CD4-positive, alpha-beta T cell treated with Interleukin-10 for 1 hour (primary cell): ENCODE data around the gene ZNF662.
"Not testable (repeated sequence)": the region's sequence is repeated elsewhere in the genome, so short reads cannot be mapped to it uniquely, and the experiment has no call there.

Source experiments
- DNase-seq: peaks from one replicate; pipeline ENCODE4 v3.0.0-alpha.2; 2020

The ZNF662 gene

DNA sequence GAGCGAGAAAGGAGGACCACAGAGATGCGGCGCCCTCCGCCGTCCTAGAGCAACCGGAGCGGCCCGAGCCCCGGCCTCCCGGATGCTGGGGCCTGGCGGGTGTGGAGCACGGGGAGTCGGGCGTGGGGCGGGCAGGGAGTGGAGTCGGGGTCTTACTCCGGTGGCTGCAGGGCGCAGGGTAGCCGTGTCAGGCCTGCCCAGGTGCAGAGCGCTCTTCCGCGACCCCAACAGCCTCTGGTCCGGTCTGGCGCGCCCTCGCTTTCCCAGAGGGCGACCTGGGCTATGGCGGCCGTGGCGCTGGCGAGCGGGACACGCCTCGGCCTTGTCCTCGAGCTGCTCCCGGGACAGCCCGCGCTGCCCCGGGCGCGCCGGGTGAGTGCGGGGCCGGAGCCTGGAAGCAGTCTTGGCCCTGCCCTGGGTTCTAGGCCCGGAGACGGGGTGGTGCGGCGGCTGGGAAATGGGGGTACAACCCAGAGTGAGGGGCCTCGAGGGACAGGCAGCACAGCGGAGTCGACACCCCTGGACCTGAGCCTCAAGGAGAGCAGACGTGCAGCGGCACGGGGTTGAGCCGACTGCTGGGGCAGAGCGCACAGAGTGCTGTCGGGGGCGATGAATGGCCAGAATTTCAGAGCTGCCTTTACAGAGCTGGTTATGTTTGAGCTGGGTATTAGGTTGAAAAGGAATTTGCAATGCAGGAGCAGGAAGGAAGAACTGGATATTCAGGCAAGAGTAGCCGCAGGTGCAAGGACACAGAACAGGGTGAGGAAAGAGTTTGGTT, at the start of gene ZNF662:
Gene ZNF662, plus strand, starts transcription at position 73 of the 778 bp plus-strand sequence. CDS start 1,973 bp downstream, outside the sequence.
- peak; percentile 3 for DNase-seq

DNA sequence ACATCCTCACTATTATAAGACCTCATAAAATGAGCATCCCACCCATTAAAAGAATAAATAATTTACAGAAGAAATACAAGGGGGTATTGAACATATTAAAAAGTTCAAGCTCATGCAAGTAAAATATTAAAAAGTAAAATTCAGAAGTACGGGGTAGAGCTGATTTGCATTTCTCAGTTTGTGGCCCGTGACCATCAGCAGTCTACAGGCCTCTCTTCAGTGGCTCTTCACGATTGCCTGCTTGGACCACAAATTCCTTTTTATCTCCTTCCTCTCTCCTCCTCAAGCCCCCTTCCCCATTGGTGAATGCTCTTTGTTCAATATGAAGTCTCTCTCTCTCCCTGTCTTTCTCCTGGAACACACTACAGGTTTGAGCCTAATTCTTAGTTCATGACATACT, 49.4 kb upstream of the ZNF662 start:
- no peak for DNase-seq

DNA sequence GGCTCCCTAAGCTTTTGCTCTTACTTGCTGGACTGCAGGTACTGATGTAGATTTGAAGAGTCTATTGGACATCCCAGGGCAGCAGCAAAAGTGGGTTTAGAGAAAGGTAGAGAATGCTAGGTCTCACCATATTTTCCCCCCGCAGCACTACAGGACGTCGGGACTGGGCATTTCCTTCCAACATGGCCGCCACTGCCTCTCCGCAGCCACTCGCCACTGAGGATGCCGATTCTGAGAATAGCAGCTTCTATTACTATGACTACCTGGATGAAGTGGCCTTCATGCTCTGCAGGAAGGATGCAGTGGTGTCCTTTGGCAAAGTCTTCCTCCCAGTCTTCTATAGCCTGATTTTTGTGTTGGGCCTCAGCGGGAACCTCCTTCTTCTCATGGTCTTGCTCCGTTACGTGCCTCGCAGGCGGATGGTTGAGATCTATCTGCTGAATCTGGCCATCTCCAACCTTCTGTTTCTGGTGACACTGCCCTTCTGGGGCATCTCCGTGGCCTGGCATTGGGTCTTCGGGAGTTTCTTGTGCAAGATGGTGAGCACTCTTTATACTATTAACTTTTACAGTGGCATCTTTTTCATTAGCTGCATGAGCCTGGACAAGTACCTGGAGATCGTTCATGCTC, 41.5 kb upstream of the ZNF662 start:
- no peak for DNase-seq

DNA sequence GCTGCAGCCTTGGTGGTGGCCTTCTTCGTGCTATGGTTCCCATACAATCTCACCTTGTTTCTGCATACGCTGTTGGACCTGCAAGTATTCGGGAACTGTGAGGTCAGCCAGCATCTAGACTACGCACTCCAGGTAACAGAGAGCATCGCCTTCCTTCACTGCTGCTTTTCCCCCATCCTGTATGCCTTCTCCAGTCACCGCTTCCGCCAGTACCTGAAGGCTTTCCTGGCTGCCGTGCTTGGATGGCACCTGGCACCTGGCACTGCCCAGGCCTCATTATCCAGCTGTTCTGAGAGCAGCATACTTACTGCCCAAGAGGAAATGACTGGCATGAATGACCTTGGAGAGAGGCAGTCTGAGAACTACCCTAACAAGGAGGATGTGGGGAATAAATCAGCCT, 40.7 kb upstream of the ZNF662 start:
- DNase-seq, result no peak

DNA sequence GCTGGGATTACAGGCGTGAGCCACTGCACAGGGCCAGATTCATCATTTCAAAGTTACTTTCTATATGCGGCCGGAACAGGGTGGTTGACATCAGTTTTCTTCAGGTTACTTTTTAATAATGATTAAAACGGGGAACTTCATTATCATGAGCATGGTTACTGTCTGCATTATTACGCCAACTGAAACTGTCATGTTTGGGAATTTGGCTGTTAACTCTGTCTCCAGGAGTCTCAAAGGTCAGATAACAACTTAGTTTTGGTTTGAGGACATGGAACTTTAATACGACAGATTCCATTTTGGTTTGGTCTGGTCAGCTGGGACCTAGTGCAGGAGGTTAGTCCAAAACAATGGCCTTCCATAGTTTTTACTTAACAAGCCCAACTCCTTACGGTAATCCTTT, 38.8 kb upstream of the ZNF662 start:
- DNase-seq, result no peak

DNA sequence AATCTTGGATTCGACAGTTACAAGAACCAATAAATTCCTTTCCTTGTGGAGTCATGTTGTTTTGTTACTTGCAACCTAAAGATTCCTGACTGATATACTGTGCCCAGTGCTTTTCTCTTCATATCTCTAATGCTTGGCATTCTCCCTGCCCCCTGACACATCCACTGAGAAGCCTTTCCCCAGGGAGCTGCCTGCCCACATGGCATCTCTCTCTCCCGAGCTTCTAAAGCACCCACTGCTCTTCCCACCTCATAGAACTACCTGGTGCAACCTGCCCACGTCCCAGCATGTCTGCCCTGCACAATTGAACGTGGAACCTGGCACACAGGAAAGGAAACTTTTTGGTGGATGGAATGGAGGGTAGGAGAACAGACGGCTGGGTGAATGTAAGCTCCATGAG, 37.1 kb upstream of the ZNF662 start:
- no peak for DNase-seq

DNA sequence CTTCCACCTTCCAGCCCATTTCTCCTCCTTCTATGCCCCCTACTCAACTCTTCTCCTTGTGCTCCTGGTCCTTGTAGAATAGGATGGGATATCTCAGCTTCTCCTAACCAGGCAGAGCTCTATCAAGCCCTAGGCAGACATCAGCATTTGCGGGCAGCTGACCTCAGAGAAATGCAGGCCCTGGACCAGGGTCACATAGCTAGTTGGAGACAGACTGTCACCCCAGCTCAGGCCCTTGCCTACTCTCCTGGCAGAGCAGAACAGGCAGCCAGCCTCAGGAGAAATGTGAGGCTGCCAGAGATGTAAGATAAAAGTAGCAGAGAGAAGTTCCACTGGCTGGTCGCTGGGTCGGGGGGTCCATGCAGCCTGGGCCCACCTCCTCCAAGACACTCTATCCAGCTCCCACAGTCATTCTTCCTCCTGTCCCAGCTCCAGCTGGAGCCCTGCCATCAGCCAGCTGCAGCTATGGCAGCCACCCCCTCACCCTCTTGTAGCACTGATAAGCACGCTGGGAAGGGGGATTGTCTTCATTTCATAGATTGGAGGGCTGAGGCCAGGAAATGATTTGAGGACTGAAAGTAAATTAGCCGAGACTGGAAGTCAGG, 34.2 kb upstream of the ZNF662 start:
- no peak for DNase-seq

DNA sequence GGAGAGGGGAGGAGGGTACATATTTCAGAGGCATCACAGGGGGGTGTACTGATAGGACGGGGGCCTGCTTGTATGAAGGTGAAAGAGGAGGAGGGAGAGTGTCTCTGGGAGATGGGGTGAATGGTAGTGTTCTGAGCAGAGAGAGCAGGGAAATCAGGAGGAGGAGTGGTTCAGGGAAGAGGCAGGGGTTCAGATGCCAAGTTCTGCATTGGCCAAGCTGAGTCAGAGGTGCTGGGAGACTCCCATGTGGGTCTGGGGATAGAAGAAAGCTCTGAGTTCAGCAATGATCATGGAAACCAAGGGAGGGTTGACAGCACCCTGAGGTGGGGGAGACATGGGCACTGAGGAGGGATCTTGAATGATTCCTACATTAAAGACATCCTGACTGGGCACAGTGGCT, 33.2 kb upstream of the ZNF662 start:
- DNase-seq, result no peak

DNA sequence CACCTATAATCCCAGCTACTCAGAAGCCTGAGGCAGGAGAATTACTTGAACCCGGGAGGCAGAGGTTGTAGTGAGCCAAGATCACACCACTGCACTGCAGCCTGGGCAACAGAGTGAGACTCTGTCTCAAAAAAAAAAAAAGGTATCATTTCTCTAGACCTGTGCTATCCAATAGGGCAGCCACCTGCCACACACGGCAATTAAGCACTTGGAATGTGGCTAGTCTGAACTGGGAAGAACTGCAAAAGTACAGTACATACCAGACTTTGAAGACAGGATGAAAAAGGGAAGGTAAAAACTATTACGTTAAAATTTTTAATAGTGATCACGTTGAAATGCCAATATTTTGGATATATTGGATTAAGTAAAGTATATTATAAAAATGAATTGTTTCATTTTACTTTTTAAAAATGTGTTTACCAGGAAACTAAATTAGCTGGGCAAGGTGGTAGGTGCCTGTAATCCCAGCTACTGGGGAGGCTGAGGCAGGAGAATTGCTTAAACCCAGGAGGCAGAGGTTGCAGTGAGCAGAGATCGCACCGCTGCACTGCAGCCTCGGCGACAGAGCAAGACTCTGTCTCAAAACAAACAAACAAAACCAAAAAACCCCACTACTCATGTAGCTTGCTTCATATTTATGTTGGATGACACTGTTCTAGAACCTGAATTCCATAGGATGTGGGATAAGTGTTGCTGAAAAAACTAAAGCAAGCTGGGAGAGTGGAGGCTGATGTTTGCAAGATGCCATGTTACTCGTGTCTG, 32.5 kb upstream of the ZNF662 start:
- no peak for DNase-seq

DNA sequence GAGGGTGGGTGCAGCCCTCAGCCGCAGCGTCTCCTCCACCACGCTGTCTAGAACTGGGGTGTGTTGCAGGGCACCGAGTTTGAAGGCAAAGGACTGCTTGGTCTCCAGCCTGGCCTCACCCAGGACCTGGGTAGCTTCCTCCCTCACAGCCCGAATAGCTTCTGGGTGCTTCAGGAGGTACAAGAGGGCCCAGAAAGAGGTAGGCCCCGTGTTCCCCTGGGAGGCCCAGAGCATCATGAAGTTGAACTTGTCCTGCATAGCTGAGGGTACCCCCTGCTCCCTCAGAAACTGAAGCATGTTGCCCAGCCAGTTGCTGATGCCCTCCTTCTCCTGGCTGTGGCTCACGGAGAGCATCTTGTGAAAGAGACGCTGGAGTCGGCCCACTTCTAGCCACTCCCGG, 31.2 kb upstream of the ZNF662 start:
- no peak for DNase-seq

DNA sequence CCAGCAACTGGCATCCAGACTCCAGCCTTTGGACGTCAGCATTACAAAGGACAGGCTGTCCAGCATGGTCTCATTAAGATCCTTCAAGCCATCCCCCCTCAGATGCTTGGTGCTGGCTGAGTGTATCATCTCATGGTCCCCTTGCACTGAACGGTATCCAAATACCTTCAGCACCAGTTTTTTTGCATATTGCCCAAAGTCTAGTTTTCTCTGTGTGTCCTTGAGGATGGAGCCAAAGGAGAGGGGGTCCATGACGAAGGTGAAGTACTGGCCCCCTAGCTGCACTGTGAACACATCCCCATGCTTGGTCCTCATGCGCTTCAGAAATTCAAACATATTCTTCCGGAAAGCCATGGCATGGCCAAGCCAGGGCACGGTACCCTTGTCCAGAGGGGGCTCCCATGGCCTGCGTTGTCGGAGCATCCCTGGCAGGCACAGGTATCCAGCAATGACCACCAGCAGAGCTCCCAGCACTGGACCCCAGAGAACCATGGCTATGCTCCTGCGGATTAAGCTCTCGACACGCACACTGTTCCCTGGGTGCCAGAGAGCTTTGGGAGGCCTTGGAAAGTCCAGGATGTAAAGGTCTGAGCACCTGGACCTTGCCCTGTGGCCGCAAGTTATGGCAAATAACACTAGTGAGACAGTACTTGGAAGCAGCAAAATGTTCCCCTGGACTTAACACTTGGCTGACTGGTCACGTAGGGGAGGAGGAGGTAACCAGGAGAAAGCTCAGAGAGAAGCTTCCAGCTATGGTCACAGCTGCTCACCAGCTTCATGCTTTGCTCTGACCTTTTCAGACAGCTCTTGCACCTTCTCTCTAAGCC, 30.4 kb upstream of the ZNF662 start, which contains the start of gene CYP8B1:
Gene CYP8B1, minus strand, starts transcription at position 555 of the 827 bp plus-strand sequence. Its CDS starts 63 bp downstream, at position 492.
- no peak for DNase-seq

DNA sequence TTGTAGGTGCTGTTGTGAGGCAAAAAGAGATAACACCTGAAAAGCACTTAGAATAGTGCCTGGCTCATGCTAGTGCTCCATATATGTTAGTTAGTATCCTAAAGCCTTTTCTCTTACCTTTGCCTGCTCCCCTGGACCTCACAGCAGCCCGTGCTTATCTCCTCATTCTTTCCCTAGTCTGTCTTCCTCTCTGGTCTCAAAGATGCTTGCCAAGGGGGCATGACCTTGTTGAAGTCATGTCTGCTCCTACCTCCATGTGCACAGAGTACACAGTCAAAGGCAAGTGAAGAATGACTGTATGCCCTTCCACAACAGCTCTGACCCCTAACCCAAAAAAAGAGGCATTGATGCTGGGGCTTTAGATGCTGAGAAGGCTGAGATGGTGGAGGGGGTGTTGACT, 29.5 kb upstream of the ZNF662 start:
- DNase-seq, result no peak

DNA sequence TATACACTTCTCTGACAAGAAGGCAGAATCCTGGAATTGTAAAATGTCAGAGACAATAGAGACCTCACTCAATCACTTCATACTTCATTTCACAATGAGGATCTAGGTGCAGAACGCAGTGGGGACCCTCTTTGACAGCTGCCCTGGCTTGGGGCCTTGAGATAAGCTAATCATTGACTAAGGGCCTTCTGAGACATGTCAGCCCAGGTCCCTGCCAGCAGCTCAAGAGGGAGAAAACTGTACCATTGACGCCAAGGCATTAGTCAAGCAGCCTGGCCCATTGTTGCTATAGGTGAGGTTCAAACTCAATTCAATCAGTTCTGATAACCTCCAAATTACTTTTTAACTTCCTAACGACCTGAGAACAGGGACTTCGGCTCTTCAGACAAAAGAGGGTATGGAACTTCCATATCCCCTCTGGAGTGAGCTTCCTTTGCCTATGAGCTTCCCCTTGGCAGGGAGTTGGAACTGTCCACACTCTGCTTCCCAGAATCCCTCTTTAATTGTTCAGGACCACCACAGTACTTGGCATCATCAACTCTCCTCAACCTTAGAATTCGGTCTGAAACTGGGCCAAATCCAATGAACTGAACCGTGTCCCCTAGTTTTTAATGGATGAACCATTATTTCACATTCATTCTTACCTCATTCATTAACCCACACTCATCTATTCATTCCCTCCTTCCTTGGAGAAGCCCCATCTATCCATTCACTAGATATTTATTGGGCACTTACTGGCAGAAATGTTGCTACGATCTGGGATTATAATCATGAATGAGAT, 28.8 kb upstream of the ZNF662 start:
- no peak for DNase-seq

DNA sequence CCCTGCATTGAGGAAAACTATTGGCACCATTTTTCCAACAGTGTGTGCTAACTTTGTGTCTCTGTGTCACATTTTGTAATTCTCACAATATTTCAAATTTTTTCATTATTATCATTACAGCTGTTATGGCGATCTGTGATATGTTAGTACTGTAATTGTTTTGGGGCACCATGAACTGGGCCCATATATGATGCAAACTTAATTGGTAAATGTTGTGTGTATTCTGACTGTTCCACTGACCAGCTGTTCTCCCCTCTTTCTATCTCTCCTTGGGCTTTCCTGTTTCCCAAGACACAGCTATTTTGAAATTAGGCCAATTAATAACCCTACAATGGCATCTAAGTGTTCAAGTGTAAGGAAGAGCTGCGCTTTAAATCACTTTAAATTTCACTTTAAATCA, 28.1 kb upstream of the ZNF662 start:
- DNase-seq, result no peak

DNA sequence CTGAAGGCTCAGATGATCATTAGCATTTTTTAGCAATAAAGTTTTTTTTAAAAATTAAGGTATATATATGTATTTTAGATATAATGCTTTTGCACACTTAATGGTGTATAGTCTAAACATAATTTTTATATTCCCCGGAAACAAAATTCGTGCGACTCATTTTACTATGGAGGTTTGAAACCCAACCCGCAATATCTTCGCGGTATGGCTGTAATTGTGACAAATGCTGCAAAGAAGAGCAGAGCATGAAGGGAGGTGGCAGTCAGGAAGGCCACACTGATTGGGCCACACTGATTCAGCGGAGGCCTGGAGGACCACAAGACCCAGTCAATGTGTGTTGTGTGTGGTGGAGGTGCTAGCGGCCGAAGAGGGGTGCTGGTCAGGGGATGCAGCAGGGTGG, 25.8 kb upstream of the ZNF662 start:
- DNase-seq, result no peak

DNA sequence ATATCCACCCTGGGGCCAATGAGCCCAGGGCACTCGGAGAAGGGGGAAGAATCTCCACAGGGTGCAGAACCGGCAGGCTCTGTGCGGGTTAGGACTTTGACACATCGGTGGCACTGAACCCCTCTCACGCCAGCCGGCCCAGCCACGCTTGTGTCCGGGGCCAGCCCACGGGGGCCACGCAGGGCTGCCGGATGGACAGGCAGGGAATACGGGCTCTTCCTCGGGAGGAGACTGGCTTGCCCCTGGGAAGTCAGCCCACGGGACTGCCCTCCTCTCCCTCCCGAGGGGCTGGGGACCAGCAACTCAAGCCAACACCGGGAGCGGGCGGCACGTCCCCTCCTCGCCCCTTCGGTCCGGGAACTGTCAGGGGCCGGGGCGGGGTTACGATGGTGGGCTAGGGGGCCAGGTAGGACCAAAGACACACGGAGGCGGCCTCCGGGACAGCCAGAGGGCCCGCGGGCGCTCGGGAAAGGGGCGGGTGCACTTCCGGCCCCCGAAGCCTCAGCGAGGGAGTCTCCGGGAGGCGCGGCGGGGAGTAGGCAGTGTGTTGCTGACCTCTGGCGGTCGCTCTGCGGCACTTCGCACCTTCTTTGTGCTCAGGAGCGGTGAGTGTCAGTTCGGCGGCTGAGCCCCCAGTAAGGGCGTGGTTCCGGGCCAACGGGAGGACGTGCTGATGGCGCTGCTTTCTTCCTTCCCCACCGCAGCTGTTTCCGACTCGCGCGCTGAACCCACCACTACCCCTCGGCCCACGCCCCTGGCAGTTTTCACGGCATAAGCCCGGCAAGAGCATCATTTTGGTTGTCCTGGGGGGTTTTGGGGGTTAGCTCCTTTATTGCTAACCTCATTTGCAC, 25.1 kb upstream of the ZNF662 start:
- DNase-seq, result peak; percentile 90

DNA sequence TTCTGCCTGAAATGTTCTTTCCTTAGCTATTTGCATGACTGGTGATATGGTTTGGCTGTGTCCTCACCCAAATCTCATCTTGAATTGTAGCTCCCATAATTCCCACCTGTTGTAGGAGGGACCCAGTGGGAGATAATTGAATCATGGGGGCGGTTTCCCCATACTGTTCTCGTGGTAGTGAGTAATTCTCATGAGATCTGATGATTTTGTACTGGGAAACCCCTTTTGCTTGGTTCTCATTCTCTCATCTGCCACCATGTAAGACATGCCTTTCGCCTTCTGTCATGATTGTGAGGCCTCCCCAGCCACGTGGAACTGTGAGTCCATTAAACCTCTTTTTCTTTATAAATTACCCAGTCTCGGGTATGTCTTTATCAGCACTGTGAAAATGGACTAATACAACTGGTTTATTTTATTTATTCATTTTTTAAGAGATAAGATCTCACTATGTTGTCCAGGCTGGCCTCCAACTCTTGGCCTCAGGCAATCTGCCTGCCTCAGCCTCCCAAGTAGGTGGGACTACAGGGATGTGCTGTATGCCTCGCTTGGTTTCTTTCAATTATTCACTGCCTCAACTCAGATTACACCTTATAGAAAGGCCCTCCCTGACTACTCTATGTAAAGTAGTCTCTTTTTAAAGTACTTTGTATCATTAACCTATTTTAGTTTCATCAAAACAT, 22.6 kb upstream of the ZNF662 start:
- DNase-seq, result not testable (repeated sequence)

DNA sequence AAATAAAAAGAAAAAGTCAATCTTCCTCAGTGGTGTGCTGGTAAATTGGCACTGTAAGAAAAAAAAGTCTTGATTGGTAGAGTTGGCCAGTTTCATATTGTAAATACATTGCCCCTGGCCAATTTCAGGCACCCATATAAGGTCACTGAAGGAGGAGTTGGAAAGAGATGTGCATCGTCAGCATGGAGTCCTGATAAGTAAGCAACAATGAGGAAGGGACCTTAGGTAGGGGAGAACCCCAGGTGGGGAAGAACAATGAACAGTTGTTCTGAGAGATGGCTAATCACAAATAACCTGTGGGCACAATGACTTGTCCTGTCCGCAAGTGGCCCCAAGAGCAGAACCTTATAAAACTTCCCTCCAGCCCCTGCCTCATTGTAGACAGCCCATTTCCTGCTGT, 21.6 kb upstream of the ZNF662 start:
- DNase-seq, result no peak

DNA sequence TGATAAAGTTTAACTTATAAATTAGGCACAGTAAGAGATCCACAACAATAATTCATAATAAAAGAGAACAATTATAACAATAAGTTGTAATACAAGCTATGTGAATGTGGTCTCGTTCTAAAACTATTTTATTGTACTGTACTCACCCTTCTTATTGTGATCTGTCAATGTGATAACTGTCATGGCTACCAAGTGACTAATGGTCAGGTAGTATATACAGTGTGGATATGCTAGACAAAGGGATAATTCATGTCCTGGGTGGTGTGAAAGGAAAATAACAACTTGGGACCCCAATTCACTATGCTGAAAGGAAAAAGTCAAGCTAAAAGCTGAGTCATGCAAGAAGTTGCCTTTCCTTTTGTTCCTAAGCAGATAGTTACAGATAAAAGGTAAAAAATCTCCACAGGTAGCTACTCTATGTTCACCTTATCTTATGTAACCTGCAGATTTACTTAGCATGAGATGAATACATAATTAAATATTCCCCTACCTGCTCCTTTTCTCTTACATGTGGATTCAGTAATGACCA, 19.6 kb upstream of the ZNF662 start:
- no peak for DNase-seq

DNA sequence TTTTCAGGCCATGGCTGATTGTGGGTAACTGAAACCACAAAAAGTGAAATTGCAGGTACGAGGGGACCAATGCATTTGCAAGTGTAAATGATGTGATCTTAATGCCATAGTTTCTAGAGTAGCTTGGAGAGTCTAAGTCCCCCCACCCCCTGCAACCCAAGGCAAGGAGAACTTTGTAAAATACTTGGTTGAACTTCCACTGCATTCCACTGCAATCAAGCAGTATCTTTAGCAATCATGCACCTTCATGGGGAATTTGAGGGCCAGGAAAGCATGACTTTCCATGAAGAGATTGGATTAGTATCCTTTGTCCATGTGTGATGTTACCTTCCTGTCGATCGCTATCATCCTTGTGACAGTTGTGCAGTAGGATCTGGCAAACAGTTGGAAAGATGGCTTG, 18.9 kb upstream of the ZNF662 start:
- no peak for DNase-seq
